ENCODE results near the gene BST1. TPM values are rescaled to one million over a fixed set of nuclear protein-coding genes. Genes with fewer than 3 reads are reported as not detected.

BST1 gene
- polyA plus RNA-seq, 1 of the 3 experiments (the other 2 are of a cell fraction), result 7.3 TPM

DNA sequence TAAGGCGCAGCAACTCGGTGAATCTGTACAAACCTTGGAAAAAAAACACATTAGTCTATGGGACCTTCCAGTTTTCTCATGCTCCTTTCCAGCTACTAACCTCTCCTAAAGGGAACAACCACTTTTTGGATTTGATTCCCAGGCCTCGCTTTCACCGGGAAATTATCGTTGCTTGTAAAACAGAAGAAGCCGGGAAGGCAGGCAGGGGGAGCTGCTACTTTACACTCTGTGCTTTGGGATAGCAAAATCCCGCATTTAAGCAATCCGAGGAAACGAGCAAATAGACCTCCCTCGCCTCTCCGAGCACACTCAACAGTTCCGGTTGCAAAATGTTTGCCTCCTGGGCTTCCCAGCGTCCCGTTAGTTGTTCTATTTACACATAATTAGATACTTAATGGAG lies 76.4 kb downstream of the BST1 start:
- Histone ChIP-seq H3K9ac (no peak overlapping the region), H3K4me1 (ENCODE audit: control insufficient read depth in 1 of 2, insufficient read depth in 2 of 2, low read depth in 1 of 2, low read length in 1 of 2) (peaks cover 0 to 10% of the 10 kb centered on the region in 2 experiments; a peak in 2 of 4 replicates), H3K9me2 (no peaks in the 10 kb centered on the region), H3K27me3 (ENCODE audit: insufficient read depth) (peaks cover 21% of the 10 kb centered on the region), H3F3A (replicated peaks; ENCODE audit: insufficient read depth) (no peaks in the 10 kb centered on the region), H3K4me2 (peak overlapping the region; percentile 78), H4K20me1 (ENCODE audit: insufficient read depth) (no peaks in the 10 kb centered on the region), H2AFZ (ENCODE audit: low read depth) (peak overlapping the region; percentile 93), H3K36me3 (replicated peaks in 1 of 2; ENCODE audit: control insufficient read depth in 1 of 2, insufficient read depth in 2 of 2, low read length in 1 of 2) (no peaks in the 10 kb centered on the region), H3K4me3 (ENCODE audit: low read depth in 2 of 2, low read length in 1 of 2) (peak overlapping the region; percentile 59 to 66), H3K9me3 (no peaks in the 10 kb centered on the region), H3K27ac (ENCODE audit: low read depth in 2 of 2, low read length in 1 of 2) (no peak overlapping the region), H3K79me2 (ENCODE audit: insufficient read depth) (no peaks in the 10 kb centered on the region)
- DNase-seq, result peak; percentile 73
- TF ChIP-seq FOXJ3 (CRISPR knock-in tag; IDR thresholded peaks at IDR 0.05), result no peak
- no peak for TF ChIP-seq USF1 (IDR thresholded peaks at IDR 0.05; ENCODE audit: borderline replicate concordance, low read depth)
- TF ChIP-seq CTCF (IDR thresholded peaks at IDR 0.05), result peak; percentile 30
- no peak for TF ChIP-seq MEF2A (IDR thresholded peaks at IDR 0.05; ENCODE audit: borderline replicate concordance, low read depth)
- TF ChIP-seq RFX5 (IDR thresholded peaks at IDR 0.05; ENCODE audit: low read length), result no peak
- TF ChIP-seq RCOR1 (IDR thresholded peaks at IDR 0.05; ENCODE audit: low read length), result no peak
- no peak for TF ChIP-seq GATA2 (CRISPR knock-in tag; IDR thresholded peaks at IDR 0.05)
- no peak for TF ChIP-seq EP300 (IDR thresholded peaks at IDR 0.05; ENCODE audit: borderline replicate concordance in 1 of 2, low read depth in 1 of 2, low read length in 1 of 2)
- TF ChIP-seq RXRA (IDR thresholded peaks at IDR 0.05; ENCODE audit: borderline replicate concordance, low read depth), result no peak
- no peak for TF ChIP-seq EZH2phosphoT487 (IDR thresholded peaks at IDR 0.05; ENCODE audit: borderline replicate concordance, low read depth)
- no peak for TF ChIP-seq TEAD4 (IDR thresholded peaks at IDR 0.05; ENCODE audit: borderline replicate concordance, insufficient read depth)
- TF ChIP-seq TAF1 (IDR thresholded peaks at IDR 0.05; ENCODE audit: borderline replicate concordance, low read depth, low read length), result no peak
- TF ChIP-seq ELF1 (IDR thresholded peaks at IDR 0.05), result no peak
- no peak for TF ChIP-seq PBX3 (IDR thresholded peaks at IDR 0.05)
- TF ChIP-seq, protein P1, sequence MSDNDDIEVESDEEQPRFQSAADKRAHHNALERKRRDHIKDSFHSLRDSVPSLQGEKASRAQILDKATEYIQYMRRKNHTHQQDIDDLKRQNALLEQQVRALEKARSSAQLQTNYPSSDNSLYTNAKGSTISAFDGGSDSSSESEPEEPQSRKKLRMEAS (IDR thresholded peaks at IDR 0.05; ENCODE audit: low read depth), result no peak
- TF ChIP-seq FOSL2 (IDR thresholded peaks at IDR 0.05; ENCODE audit: borderline replicate concordance, low read depth), result no peak
- peak; percentile 17; the same call in 1 of the 2 replicates for TF ChIP-seq SMC3 (IDR thresholded peaks at IDR 0.05; ENCODE audit: low read depth, low read length)
- TF ChIP-seq, protein P2, sequence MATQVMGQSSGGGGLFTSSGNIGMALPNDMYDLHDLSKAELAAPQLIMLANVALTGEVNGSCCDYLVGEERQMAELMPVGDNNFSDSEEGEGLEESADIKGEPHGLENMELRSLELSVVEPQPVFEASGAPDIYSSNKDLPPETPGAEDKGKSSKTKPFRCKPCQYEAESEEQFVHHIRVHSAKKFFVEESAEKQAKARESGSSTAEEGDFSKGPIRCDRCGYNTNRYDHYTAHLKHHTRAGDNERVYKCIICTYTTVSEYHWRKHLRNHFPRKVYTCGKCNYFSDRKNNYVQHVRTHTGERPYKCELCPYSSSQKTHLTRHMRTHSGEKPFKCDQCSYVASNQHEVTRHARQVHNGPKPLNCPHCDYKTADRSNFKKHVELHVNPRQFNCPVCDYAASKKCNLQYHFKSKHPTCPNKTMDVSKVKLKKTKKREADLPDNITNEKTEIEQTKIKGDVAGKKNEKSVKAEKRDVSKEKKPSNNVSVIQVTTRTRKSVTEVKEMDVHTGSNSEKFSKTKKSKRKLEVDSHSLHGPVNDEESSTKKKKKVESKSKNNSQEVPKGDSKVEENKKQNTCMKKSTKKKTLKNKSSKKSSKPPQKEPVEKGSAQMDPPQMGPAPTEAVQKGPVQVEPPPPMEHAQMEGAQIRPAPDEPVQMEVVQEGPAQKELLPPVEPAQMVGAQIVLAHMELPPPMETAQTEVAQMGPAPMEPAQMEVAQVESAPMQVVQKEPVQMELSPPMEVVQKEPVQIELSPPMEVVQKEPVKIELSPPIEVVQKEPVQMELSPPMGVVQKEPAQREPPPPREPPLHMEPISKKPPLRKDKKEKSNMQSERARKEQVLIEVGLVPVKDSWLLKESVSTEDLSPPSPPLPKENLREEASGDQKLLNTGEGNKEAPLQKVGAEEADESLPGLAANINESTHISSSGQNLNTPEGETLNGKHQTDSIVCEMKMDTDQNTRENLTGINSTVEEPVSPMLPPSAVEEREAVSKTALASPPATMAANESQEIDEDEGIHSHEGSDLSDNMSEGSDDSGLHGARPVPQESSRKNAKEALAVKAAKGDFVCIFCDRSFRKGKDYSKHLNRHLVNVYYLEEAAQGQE (IDR thresholded peaks at IDR 0.05; ENCODE audit: low read depth, low read length), result no peak
- TF ChIP-seq RAD21 (IDR thresholded peaks at IDR 0.05; ENCODE audit: low read length), result peak; percentile 57
- TF ChIP-seq NFIC (IDR thresholded peaks at IDR 0.05; ENCODE audit: borderline replicate concordance), result no peak
- TF ChIP-seq MXI1 (IDR thresholded peaks at IDR 0.05; ENCODE audit: low read depth, low read length), result no peak
- TF ChIP-seq SIN3A (IDR thresholded peaks at IDR 0.05; ENCODE audit: borderline replicate concordance, low read depth, low read length), result no peak
- CTCF ChIA-PET, result interaction anchor here (0.7 to 3.5 kb wide), 11 partner anchors 9 to 300 kb away, joined by 3 to 18 read pairs (median 3); no protein-coding TSS in a partner anchor
- 3% methylated on average over 14 of the region's 14 CpGs for WGBS (ENCODE audit: low lambda C conversion rate)
- POLR2A ChIA-PET, result no interaction called here

Data from SK-N-SH (cell line).